Measurements from ENCODE around the gene WWTR1. TPM values are rescaled to one million over a fixed set of nuclear protein-coding genes. Genes with fewer than 3 reads are reported as not detected.

The WWTR1 gene
- total and polyA plus RNA-seq, 2 donors (not counting 3 experiments of a cell fraction or from before 2014, with no cell fraction given) = 210 to 341 TPM

GRCh38 chr3:149610351-149611105 lies 47.3 kb downstream of the WWTR1 start:
- H3K27me3 ChIP-seq (ENCODE audit: control insufficient read depth in 2 of 2, insufficient read depth in 2 of 2, low read length in 2 of 2) = no peaks in the 10 kb centered on the region
- peaks cover 99% of the 10 kb centered on the region for H3K4me1 ChIP-seq (ENCODE audit: control insufficient read depth, extremely low read depth, insufficient read depth, low read length)
- DNase-seq (ENCODE audit: low read depth, low spot score) (peak; percentile 64), FAIRE-seq (no peak)
- no peaks in the 10 kb centered on the region for H3K9me1 ChIP-seq (replicated peaks; ENCODE audit: control insufficient read depth, extremely low read depth, insufficient read depth, low read length)
- H3K9ac ChIP-seq (replicated peaks; ENCODE audit: extremely low read depth, insufficient read depth, low read length) = peak overlapping the region; percentile 67
- no peaks in the 10 kb centered on the region for H4K20me1 ChIP-seq (replicated peaks; ENCODE audit: control insufficient read depth, extremely low read depth, insufficient read depth, low read length)
- dilution Hi-C loops (cut with MboI; ENCODE audit: extremely low pct_ligation_motif_present, low sequenced_read_pairs) = no loop called here
- no peak overlapping the region for H2AFZ ChIP-seq (ENCODE audit: low read depth, low read length)
- H3K27ac ChIP-seq (ENCODE audit: insufficient read depth, low read depth, low read length) = peak overlapping the region; percentile 83
- no peak for TF ChIP-seq POLR2AphosphoS5 (IDR thresholded peaks at IDR 0.05; ENCODE audit: insufficient read depth, low read depth, low read length)
- TF ChIP-seq JUN (IDR thresholded peaks at IDR 0.05; ENCODE audit: borderline replicate concordance, insufficient read depth, insufficient read length, low read depth) = no peak
- no peak for TF ChIP-seq MAX (IDR thresholded peaks at IDR 0.05; ENCODE audit: insufficient read depth, insufficient read length)
- TF ChIP-seq EZH2 (IDR thresholded peaks at IDR 0.05; ENCODE audit: borderline replicate concordance, low read depth, low read length, severe bottlenecking) = no peak
- TF ChIP-seq CTCF (IDR thresholded peaks at IDR 0.05; ENCODE audit: extremely low read depth in 1 of 2, insufficient read depth in 1 of 2, low read depth in 1 of 2, low read length in 2 of 2) = no peak
- no peak for TF ChIP-seq FOS (IDR thresholded peaks at IDR 0.05; ENCODE audit: borderline replicate concordance, insufficient read depth, low read length)
- TF ChIP-seq POLR2A (IDR thresholded peaks at IDR 0.05; ENCODE audit: low read depth, low read length) = no peak
- TF ChIP-seq GATA2 (IDR thresholded peaks at IDR 0.05; ENCODE audit: insufficient read depth, insufficient read length, low read depth, low read length) = no peak
- TF ChIP-seq MYC (IDR thresholded peaks at IDR 0.05; ENCODE audit: low read depth, low read length) = no peak
- H3K36me3 ChIP-seq (ENCODE audit: control insufficient read depth in 2 of 2, extremely low read depth in 1 of 2, insufficient read depth in 2 of 2, low read length in 2 of 2) = peaks cover 3 to 16% of the 10 kb centered on the region in 2 experiments
- H3K4me3 ChIP-seq (replicated peaks in 1 of 3; ENCODE audit: insufficient read depth in 1 of 3, low read depth in 1 of 3, low read length in 3 of 3) = no peak overlapping the region
- intact Hi-C loops (cut with micrococcal nuclease) = no loop called here
- peaks cover 92% of the 10 kb centered on the region for H3K79me2 ChIP-seq (ENCODE audit: control insufficient read depth, insufficient read depth, low read length)
- peak overlapping the region; percentile 72 for H3K4me2 ChIP-seq (ENCODE audit: insufficient read depth, low read length)
- no TSS peak for BruUV-seq (replicated peaks)
- no peaks in the 10 kb centered on the region for H3K9me3 ChIP-seq (replicated peaks; ENCODE audit: control insufficient read depth, insufficient read depth, low read length)
- ChIA-PET CTCF (interaction anchor here (0.7 to 3.6 kb wide), 11 partner anchors 8 to 161 kb away, joined by 3 to 18 read pairs (median 3); partner anchors contain the start of gene WWTR1), POLR2A (interaction anchor here (0.9 to 2.5 kb wide), 2 partner anchors 30 to 38 kb away, joined by 3 to 6 read pairs; no protein-coding TSS in a partner anchor)
